H7 (cell line): ENCODE results near the gene GRIK2. TPM values are rescaled to one million over a fixed set of nuclear protein-coding genes. Genes with fewer than 3 reads are reported as not detected.

Source experiments
- DNase-seq: peaks from one replicate; pipeline ENCODE4 v3.0.0; 2012
- H3K27me3 ChIP-seq: 2 replicates; pipeline ENCODE4 v1.6.0; 2011; ENCODE audit warnings: mild to moderate bottlenecking, low read length; ENCODE audit not compliant: control insufficient read depth, insufficient read depth
- H3K36me3 ChIP-seq: replicated peaks from 2 replicates; pipeline ENCODE4 v1.5.1; 2011; ENCODE audit warnings: low read length; ENCODE audit not compliant: control insufficient read depth, insufficient read depth
- H3K4me3 ChIP-seq: 2 replicates; pipeline ENCODE4 v1.5.1; 2011; ENCODE audit warnings: low read depth, mild to moderate bottlenecking, control low read depth, low read length, moderate library complexity; ENCODE audit not compliant: insufficient read depth
- total RNA-seq: library from RNA; depleted of rRNA; stranded (reverse); fragments of >200 nt; shearing (Covaris generic); gene quantifications from 2 replicates; pipeline ENCODE4 v1.2.3, GENCODE V29; 2014

The GRIK2 gene
- total RNA-seq, 1 experiment from 2014 or later, result 0.76 TPM

- DNase-seq, result no peak
- Histone ChIP-seq H3K27me3 (no peaks in the 10 kb centered on the region), H3K4me3 (no peak overlapping the region), H3K36me3 (no peaks in the 10 kb centered on the region)
Observed at GRCh38 chr6:101572627-101573026, 179.1 kb downstream of the GRIK2 start.

DNA sequence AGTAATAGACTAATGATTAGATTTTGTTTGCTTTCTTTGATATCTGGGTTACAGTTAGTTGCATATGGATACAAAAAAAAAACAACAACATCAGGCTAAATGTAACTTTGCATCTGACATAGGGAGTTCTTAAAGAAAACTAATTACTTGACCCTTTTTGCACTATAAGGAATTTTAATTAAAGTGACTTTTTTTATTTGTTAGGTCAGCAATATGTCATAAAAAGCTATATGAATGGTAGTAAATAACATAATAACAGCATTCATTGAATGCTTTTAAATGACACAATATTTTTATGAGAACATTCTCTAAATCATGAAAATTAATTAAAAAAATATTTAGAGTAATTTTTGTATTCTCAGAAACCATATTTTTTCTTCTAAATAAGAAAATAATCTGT lies 183.6 kb downstream of the GRIK2 start:
- H3K27me3 ChIP-seq, result no peaks in the 10 kb centered on the region
- no peak overlapping the region for H3K4me3 ChIP-seq
- DNase-seq, result no peak
- no peaks in the 10 kb centered on the region for H3K36me3 ChIP-seq

DNA sequence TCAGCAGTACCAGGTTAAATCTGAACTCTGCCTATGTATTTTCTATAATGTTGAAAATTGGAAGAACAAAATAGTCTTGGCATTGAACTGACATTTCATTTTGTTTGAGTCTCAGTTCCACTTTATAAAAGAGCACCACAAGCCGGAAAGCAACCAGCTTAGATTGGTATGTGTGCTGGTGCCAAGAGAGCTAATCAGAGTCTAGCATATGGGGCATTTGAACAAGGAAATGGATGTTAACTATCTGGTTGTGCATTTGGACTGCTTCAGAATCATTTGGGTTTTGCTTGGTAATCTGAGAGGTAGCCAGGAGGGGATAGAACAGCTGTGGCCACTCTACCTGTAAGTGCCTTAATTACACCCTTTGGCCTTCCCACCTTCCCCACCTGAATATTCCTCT lies 184.8 kb downstream of the GRIK2 start:
- no peaks in the 10 kb centered on the region for H3K36me3 ChIP-seq
- no peaks in the 10 kb centered on the region for H3K27me3 ChIP-seq
- no peak overlapping the region for H3K4me3 ChIP-seq
- DNase-seq, result no peak

DNA sequence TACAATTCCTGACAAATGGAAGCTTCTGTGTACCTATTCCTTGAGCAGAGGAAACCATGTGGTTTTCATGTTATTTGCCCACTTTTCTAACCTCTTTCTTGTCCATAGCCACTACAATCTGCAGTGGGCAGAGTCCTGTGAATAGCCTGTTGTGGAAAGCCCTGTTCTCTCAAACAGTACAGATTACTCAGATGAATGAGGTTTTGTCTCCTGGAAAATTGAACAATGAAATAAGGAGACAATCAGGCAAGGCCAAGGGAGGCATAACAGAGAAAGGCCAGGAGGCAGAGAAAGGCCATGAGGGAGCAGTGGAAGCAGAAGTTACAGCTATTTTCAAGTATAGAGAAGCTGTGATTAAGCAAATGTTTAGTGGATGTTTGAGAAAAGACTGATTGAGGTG lies 189.3 kb downstream of the GRIK2 start:
- H3K36me3 ChIP-seq, result no peaks in the 10 kb centered on the region
- no peak for DNase-seq
- H3K27me3 ChIP-seq, result no peaks in the 10 kb centered on the region
- no peak overlapping the region for H3K4me3 ChIP-seq

GRCh38 chr6:101585501-101585900 lies 192.0 kb downstream of the GRIK2 start:
- DNase-seq, result no peak

GRCh38 chr6:101588343-101588742 lies 194.8 kb downstream of the GRIK2 start:
- Histone ChIP-seq H3K27me3 (no peaks in the 10 kb centered on the region), H3K36me3 (no peaks in the 10 kb centered on the region), H3K4me3 (no peak overlapping the region)
- DNase-seq, result no peak

More at GRCh38 chr6:101585501-101585900, 192.0 kb downstream of the GRIK2 start:
- H3K27me3 ChIP-seq, result no peaks in the 10 kb centered on the region
- H3K4me3 ChIP-seq, result no peak overlapping the region
- H3K36me3 ChIP-seq, result no peaks in the 10 kb centered on the region

DNA sequence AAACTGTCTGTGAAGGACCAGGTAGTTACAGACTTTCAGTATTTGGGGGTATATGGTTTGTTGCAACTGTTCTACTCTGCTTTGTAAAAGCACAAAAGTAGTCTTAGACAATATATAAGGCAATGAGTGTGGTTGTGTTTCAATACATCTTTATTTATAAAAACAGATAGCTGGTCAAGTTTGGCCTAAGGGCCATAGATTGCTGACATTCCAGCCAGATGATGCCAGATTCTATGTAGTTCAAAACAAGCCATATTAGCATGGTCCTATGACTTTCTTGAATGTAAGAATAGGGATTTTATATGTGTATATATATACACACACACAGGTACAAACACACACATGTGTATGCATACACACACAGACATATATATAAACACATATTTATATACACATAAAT lies 201.8 kb downstream of the GRIK2 start:
- no peaks in the 10 kb centered on the region for H3K36me3 ChIP-seq
- H3K27me3 ChIP-seq, result no peaks in the 10 kb centered on the region
- H3K4me3 ChIP-seq, result no peak overlapping the region
- DNase-seq, result no peak

DNA sequence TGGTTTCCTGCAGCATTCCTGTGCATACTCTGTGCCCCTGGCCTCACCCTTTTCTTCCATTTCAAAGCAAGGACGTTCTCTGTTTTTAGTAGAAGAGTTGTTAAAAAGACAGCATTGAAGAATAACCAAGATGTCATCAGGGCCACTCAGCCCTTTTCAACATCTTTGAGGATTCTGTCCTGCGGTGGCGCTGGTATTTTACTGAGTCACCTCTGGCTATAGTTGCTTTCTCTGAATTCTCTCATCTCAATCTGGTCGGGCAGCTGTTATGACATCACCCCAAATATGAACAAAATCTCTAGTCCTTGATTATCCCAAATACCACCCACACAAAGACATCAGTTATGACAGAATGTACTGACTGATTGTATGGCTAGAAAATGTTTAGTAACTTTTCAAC lies 204.2 kb downstream of the GRIK2 start:
- no peak overlapping the region for H3K4me3 ChIP-seq
- no peak for DNase-seq
- H3K27me3 ChIP-seq, result no peaks in the 10 kb centered on the region
- no peaks in the 10 kb centered on the region for H3K36me3 ChIP-seq

- no peak for DNase-seq
- Histone ChIP-seq H3K4me3 (no peak overlapping the region), H3K27me3 (no peaks in the 10 kb centered on the region), H3K36me3 (no peaks in the 10 kb centered on the region)
Observed at GRCh38 chr6:101605426-101605825, 211.9 kb downstream of the GRIK2 start.

- DNase-seq, result no peak
- Histone ChIP-seq H3K27me3 (no peaks in the 10 kb centered on the region), H3K4me3 (no peak overlapping the region), H3K36me3 (no peaks in the 10 kb centered on the region)
Observed at GRCh38 chr6:101605874-101606273, 212.4 kb downstream of the GRIK2 start.

DNA sequence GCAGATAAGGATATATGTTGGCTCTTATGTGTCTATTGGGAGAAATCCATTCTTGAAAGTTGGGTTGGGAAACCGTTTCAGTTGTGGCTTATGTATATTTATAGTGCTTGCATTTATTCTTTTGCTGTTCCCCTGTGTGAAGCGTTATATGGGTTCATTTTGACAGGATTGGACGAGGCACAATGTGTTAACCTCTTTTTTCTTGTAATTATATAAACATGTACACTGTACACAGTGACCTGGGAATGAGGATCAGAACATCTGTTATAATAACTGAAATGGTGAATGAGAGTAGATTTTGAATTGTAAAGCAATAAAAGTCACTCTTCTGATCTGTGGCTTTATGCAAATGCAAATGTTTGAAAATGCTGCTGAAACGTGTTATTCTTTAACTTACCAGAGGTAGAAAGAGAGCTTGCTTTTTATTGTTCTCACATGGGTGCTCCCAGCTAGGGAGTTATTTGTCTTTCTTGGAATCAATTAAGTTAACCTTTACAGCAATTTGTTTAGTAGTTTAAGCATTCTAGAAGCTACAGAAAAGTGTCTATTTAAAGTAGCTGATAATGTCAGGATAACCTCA lies 213.7 kb downstream of the GRIK2 start:
- no peak for DNase-seq
- no peaks in the 10 kb centered on the region for H3K27me3 ChIP-seq
- no peaks in the 10 kb centered on the region for H3K36me3 ChIP-seq
- no peak overlapping the region for H3K4me3 ChIP-seq

DNA sequence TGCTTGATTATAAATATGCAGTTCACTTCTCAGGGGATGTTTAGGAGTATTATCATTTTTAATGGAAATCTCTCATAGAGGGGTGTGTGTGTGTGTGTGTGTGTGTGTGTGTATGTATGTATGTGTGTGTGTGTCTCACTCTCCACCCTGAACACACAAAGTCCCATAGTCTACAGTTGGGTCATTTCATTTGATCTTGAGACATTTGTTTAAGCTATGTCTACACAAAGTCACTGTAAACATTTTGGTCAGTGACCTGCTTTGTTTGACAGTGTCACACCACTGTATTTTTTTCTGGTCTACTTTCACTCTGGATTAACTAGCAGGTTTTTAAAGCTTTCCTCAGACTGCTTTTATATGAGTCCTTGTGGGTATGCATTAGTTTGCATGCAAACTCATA lies 215.2 kb downstream of the GRIK2 start:
- DNase-seq, result no peak
- H3K36me3 ChIP-seq, result no peaks in the 10 kb centered on the region
- H3K27me3 ChIP-seq, result no peaks in the 10 kb centered on the region
- no peak overlapping the region for H3K4me3 ChIP-seq

GRCh38 chr6:101613556-101613955 lies 220.0 kb downstream of the GRIK2 start:
- H3K27me3 ChIP-seq, result no peaks in the 10 kb centered on the region
- no peak overlapping the region for H3K4me3 ChIP-seq
- no peak for DNase-seq
- no peaks in the 10 kb centered on the region for H3K36me3 ChIP-seq

DNA sequence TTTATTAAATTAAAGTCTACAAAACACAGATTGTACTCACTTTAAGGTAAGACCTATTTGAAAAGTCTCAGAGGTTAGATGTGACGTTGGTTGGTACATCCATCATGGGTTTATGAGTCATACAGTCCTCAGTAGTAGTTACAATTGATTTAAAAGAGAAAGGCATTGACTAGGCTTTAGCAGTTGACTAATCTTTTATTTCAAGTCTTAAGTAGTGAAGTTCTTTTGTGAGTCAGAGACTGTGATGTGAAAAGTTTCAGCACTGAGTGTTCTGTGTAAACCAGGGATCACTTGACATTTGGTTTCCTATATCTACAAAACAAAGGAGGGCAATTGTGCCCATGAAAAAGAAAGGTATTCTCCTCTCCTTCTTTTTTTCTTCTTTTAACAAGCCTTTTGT lies 221.3 kb downstream of the GRIK2 start:
- Histone ChIP-seq H3K27me3 (no peaks in the 10 kb centered on the region), H3K36me3 (no peaks in the 10 kb centered on the region), H3K4me3 (no peak overlapping the region)
- peak; percentile 1 for DNase-seq

DNA sequence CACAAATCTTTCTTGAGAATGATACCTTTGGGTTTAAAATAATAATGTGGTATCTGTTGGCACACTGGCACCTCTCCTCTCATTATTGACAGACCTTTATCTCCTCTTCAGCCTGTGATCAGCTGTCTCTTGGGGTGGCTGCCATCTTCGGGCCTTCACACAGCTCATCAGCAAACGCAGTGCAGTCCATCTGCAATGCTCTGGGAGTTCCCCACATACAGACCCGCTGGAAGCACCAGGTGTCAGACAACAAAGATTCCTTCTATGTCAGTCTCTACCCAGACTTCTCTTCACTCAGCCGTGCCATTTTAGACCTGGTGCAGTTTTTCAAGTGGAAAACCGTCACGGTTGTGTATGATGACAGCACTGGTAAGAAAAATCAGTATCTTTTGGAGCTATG lies 232.8 kb downstream of the GRIK2 start:
- H3K36me3 ChIP-seq, result no peaks in the 10 kb centered on the region
- DNase-seq, result no peak

GRCh38 chr6:101630941-101631340 lies 237.4 kb downstream of the GRIK2 start:
- no peak overlapping the region for H3K4me3 ChIP-seq
- no peak for DNase-seq
- H3K27me3 ChIP-seq, result no peaks in the 10 kb centered on the region
- no peaks in the 10 kb centered on the region for H3K36me3 ChIP-seq

More for the DNA sequence above, 232.8 kb downstream of the GRIK2 start:
- Histone ChIP-seq H3K4me3 (no peak overlapping the region), H3K27me3 (no peaks in the 10 kb centered on the region)
